ENCODE data around the gene CCSAP.

GRCh38 chr1:229280037-229280828 lies 62.6 kb downstream of the CCSAP start:
- TF ChIP-seq CTCF (IDR thresholded peaks at IDR 0.05; ENCODE audit: low read depth, low read length) (no peak), POLR2A (IDR thresholded peaks at IDR 0.05; ENCODE audit: extremely low read depth, insufficient read length) (no peak), MAX (IDR thresholded peaks at IDR 0.05; ENCODE audit: low read depth, low read length) (no peak), MYC (IDR thresholded peaks at IDR 0.05; ENCODE audit: low read depth, low read length) (no peak)

Data from NB4 (cell line).